Astrocyte of the spinal cord (primary cell): ENCODE data around the gene DYNC2H1.
"Not testable (repeated sequence)": the region's sequence is repeated elsewhere in the genome, so short reads cannot be mapped to it uniquely, and the experiment has no call there.

Experiments
- DNase-seq: peaks from one replicate; pipeline ENCODE4 v3.0.0; 2011; ENCODE audit warnings: low read depth, low spot score
- H3K4me3 ChIP-seq: 2 replicates; pipeline ENCODE4 v1.5.1; 2011; ENCODE audit warnings: low read depth, mild to moderate bottlenecking, low read length, moderate library complexity
- CTCF ChIP-seq: IDR thresholded peaks from 2 replicates; pipeline ENCODE4 v1.5.1; 2012; ENCODE audit warnings: low read depth, mild to moderate bottlenecking, low read length, inconsistent platforms
- in situ Hi-C: cut with HindIII; loops from 2 replicates; pipeline ENCODE4 v1.10.0; 2017; ENCODE audit warnings: low sequenced_read_pairs

DYNC2H1 gene

GRCh38 chr11:103111400-103111799 lies 2.2 kb downstream of the DYNC2H1 start:
- TF ChIP-seq CTCF, result no peak
- DNase-seq, result no peak
- no peak overlapping the region for H3K4me3 ChIP-seq
- in situ Hi-C loops, result no loop called here

DNA sequence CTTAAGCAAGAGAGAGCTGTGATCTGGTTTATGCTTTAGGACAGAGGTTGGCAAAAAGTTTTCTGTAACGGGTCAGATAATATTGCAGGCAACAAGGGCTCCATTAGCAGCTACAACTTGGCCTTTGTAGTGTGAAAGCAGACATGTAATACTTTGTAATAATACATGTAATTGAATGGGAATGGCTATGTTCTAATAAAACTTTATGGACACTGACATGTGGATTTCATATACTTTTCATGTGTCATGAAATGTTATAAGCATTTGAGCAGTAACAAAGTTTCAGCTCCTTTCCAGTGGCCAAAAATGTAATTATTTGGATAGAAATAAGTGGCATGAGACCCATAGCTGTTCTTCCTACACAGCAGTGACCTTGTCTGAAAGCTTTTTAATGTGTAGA lies 3.1 kb downstream of the DYNC2H1 start:
- no peak for TF ChIP-seq CTCF
- DNase-seq, result no peak
- in situ Hi-C loops, result no loop called here
- no peak overlapping the region for H3K4me3 ChIP-seq

DNA sequence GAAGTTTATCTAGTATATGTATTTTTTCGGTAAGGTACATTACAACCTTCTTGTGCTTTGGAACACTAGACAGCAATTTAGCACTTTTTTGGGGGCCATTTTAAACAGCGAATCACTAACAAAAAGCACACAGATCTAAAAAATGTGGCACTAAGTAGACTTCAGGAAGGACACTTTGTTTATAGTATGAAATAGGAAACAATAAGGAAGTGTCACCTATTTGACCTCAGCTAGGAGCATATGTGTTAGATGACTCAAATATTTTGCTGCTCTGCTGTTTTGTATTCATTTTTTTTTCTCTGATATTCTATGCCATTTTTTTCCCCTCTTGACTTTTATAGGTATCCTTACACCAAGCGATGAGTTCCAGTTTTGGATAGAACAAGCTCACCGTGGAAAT lies 5.6 kb downstream of the DYNC2H1 start:
- no peak overlapping the region for H3K4me3 ChIP-seq
- in situ Hi-C loops, result no loop called here
- TF ChIP-seq CTCF, result no peak
- DNase-seq, result no peak

DNA sequence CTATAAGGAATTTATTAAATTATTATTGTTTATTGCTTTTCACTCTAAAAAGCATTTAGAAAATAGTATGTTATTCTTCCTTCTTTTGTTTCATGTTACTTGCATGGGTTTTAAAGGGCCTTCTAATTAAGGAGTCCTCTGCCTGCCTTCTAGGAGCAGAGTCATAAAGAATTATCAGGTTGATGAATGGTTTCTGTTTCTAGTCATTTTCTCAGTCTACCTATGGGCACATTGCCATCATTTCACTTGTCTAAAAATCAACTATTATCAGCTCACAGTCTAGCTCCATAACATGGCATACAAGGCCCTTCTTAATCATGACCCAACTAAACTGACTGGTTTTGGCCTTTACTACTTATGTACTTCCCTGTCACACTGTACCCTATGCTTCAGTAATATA lies 16.2 kb downstream of the DYNC2H1 start:
- in situ Hi-C loops, result no loop called here
- no peak for TF ChIP-seq CTCF
- DNase-seq, result no peak
- H3K4me3 ChIP-seq, result no peak overlapping the region

GRCh38 chr11:103141986-103142385 lies 32.8 kb downstream of the DYNC2H1 start:
- H3K4me3 ChIP-seq, in situ Hi-C loops, DNase-seq: not testable (repeated sequence)

- no peak overlapping the region for H3K4me3 ChIP-seq
- no peak for TF ChIP-seq CTCF
- DNase-seq, result no peak
- in situ Hi-C loops, result no loop called here
Observed at GRCh38 chr11:103147627-103148026, 38.4 kb downstream of the DYNC2H1 start.

GRCh38 chr11:103157542-103157941 lies 48.3 kb downstream of the DYNC2H1 start:
- in situ Hi-C loops, result no loop called here
- no peak overlapping the region for H3K4me3 ChIP-seq
- TF ChIP-seq CTCF, result no peak
- no peak for DNase-seq
